Lower leg skin (tissue), 4 donors: Measurements from ENCODE around the gene BANP. TPM values are rescaled to one million over a fixed set of nuclear protein-coding genes. Genes with fewer than 3 reads are reported as not detected.
"Not testable (repeated sequence)": the region's sequence is repeated elsewhere in the genome, so short reads cannot be mapped to it uniquely, and the experiment has no call there.

Experiments used
- DNase-seq, 2 donors: peaks; one replicate each; pipeline ENCODE4 v3.0.0-alpha.2; 2019; ENCODE audit warnings: low spot score in 2 of 2
- H3K4me3 ChIP-seq: fragments of 200-600 bp; sonication (generic); 2 replicates; pipeline ENCODE4 v1.5.1; 2017; ENCODE audit warnings: mild to moderate bottlenecking, low read depth; ENCODE audit not compliant: poor library complexity, severe bottlenecking
- POLR2A ChIP-seq, 2 donors: fragments of 450-650 bp; IDR thresholded peaks; one replicate each; pipeline ENCODE4 v1.6.1; 2016 to 2017; ENCODE audit warnings: antibody characterized with exemption in 2 of 2, mild to moderate bottlenecking in 1 of 2, moderate library complexity in 1 of 2
- WGBS, 2 donors: methylation state at CpG; one replicate each; pipeline ENCODE4 v1.1.5; 2018; 5-methylcytosine and 5-hydroxymethylcytosine counted together
- intact Hi-C: fragments of 100-400 bp; cut with DNase I; formaldehyde crosslinking; loops from one replicate; pipeline ENCODE4 v1.15.0; 2023; ENCODE audit warnings: low total_unique reads
- total RNA-seq, 4 donors: library from RNA; depleted of rRNA; stranded (reverse); fragments of >200 nt; gene quantifications; one replicate each; pipeline ENCODE4 v1.1.0, GENCODE V29; 2016
- TF ChIP-seq, protein P1 (sequence below), 3 donors: fragments of 450-650 bp; IDR thresholded peaks; one replicate each; pipeline ENCODE4 v1.5.1; 2016; ENCODE audit warnings: antibody characterized with exemption in 3 of 3, mild to moderate bottlenecking in 3 of 3, moderate library complexity in 2 of 3

BANP gene
- total RNA-seq, 4 donors from 2014 or later = 21.6 to 28.7 (median 24.5) TPM

DNA sequence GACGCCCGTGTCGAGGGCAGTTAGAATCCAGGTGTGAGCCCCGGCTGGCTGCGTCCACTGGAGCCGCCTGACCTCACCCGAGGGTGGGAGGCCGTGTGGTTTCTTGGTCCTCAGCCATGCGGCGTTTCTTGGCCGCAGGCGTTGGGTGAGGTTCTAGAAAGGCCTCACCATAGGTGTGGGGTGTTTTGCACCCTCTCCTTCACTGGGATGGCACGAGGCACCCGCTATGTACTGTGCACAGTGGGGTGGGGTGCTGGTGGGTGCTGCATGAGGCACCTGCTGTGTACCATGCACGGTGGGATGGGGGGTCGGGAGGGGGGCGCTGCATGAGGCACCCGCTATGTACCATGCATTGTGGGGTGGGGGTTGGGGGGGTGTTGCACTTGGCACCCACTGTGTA lies 169.6 kb downstream of the BANP start:
- TF ChIP-seq, protein P1, sequence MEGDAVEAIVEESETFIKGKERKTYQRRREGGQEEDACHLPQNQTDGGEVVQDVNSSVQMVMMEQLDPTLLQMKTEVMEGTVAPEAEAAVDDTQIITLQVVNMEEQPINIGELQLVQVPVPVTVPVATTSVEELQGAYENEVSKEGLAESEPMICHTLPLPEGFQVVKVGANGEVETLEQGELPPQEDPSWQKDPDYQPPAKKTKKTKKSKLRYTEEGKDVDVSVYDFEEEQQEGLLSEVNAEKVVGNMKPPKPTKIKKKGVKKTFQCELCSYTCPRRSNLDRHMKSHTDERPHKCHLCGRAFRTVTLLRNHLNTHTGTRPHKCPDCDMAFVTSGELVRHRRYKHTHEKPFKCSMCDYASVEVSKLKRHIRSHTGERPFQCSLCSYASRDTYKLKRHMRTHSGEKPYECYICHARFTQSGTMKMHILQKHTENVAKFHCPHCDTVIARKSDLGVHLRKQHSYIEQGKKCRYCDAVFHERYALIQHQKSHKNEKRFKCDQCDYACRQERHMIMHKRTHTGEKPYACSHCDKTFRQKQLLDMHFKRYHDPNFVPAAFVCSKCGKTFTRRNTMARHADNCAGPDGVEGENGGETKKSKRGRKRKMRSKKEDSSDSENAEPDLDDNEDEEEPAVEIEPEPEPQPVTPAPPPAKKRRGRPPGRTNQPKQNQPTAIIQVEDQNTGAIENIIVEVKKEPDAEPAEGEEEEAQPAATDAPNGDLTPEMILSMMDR (IDR thresholded peaks at IDR 0.05) = no peak
- TF ChIP-seq POLR2A (IDR thresholded peaks at IDR 0.05) = no peak
- intact Hi-C loops = no loop called here
- H3K4me3 ChIP-seq = no peak overlapping the region
- WGBS, 2 donors = 81 to 83% methylated on average over 12 to 16 of the region's 18 CpGs
- DNase-seq = no peak

DNA sequence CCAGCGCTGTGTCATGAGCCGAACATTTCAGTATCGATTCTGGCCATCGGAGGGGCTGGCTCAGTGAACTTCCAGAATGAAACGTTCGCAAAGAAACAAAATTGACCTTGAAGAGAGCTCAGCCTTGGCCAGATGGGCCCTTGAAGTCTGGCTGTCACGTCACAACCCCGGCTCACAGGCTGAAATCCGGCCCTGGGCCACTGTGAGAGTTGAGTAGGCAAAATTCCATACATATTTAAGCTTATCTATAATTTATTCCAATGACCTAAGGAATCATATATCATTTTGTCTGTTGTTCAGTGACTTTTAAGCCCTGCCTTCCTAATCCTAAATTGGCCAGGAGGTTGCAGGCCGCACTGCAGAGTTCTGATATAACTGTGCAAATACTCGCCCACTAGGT lies 170.2 kb downstream of the BANP start:
- DNase-seq, H3K4me3 ChIP-seq, intact Hi-C loops: not testable (repeated sequence)
- WGBS, 2 donors = 85 to 86% methylated on average over 11 of the region's 11 CpGs

- DNase-seq = no peak
- TF ChIP-seq POLR2A (IDR thresholded peaks at IDR 0.05) = no peak
- TF ChIP-seq, protein P1 (IDR thresholded peaks at IDR 0.05) = no peak
- intact Hi-C loops = no loop called here
- 95 to 96% methylated on average over 42 of the region's 42 CpGs for WGBS, 2 donors
- H3K4me3 ChIP-seq = no peak overlapping the region
Measured at GRCh38 chr16:88121886-88122580, 170.8 kb downstream of the BANP start.

Other genes starting within 250 kb of the BANP start
- 10 to 100 TPM; 25.8 to 70.0 (median 38.1) TPM for gene KLHDC4, start 185.4 kb upstream of the BANP start, total RNA-seq
- gene SLC7A5, start 81.9 kb upstream of the BANP start, total RNA-seq = 10 to 100 TPM in 3 of 4 donors, 1 to 10 TPM in 1; 8.0 to 39.0 (median 19.4) TPM
- not detected for gene CA5A, start 14.9 kb upstream of the BANP start, total RNA-seq